RWPE2 (cell line): ENCODE measurements around the gene TACC2.
A peak's percentile ranks its signal among the peaks of the same experiment; 100 is the strongest.

ENCODE experiments used
- ATAC-seq: fragments of 200-7000 bp; cut with Tn5 transposase; 3 replicates; pipeline ENCODE4 v1.9.1; 2021; ENCODE audit warnings: low read depth
- DNase-seq: peaks from one replicate; pipeline ENCODE4 v3.0.0-alpha.2; 2020; ENCODE audit warnings: low spot score
- H3K27ac ChIP-seq: fragments of 450-650 bp; 2 replicates; pipeline ENCODE4 v1.5.1; 2017; ENCODE audit warnings: mild to moderate bottlenecking; ENCODE audit not compliant: poor library complexity, severe bottlenecking
- H3K27me3 ChIP-seq: fragments of 250-450 bp; sonication (Bioruptor Pico); 2 replicates; pipeline ENCODE4 v1.5.1; 2021; ENCODE audit warnings: mild to moderate bottlenecking, moderate library complexity; ENCODE audit not compliant: insufficient read depth, poor library complexity, severe bottlenecking
- H3K36me3 ChIP-seq: fragments of 250-450 bp; sonication (Bioruptor Pico); 2 replicates; pipeline ENCODE4 v1.5.1; 2020; ENCODE audit warnings: low read depth, mild to moderate bottlenecking, moderate library complexity
- H3K4me1 ChIP-seq: fragments of 250-450 bp; sonication (Bioruptor Pico); 2 replicates; pipeline ENCODE4 v1.5.1; 2021; ENCODE audit warnings: mild to moderate bottlenecking, moderate library complexity; ENCODE audit not compliant: insufficient read depth, poor library complexity, severe bottlenecking
- H3K4me3 ChIP-seq: fragments of 250-450 bp; sonication (Bioruptor Pico); 2 replicates; pipeline ENCODE4 v1.5.1; 2021; ENCODE audit warnings: mild to moderate bottlenecking, moderate library complexity; ENCODE audit not compliant: severe bottlenecking
- H3K9me3 ChIP-seq: fragments of 250-450 bp; sonication (Bioruptor Pico); 2 replicates; pipeline ENCODE4 v1.5.1; 2021; ENCODE audit warnings: mild to moderate bottlenecking, moderate library complexity; ENCODE audit not compliant: severe bottlenecking
- TF ChIP-seq, protein P1 (sequence below): fragments of 450-650 bp; IDR thresholded peaks from one replicate; pipeline ENCODE4 v1.5.1; 2017; ENCODE audit warnings: mild to moderate bottlenecking, moderate library complexity; ENCODE audit not compliant: poor library complexity, severe bottlenecking

The TACC2 gene

DNA sequence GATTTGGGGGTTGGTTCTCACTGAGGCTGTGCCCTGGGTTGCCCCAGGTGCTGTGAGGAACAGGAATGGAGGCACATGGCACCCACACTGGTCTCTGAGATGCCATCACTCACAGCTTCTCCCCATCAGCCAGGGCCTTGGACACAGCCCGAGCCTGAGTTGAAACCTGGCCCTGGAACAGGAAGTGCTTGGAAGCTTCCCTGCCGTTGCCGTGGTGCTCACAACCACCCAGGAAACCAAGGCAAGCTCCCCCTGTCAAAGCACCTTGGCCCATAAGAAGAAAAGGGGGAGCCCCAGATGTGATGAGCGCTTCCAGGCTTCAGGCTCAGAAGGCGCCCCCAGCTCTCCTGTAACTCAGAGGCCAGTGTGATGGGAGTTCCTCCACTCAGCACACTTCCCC is 282.1 kb downstream of the TACC2 start, which contains the start of gene BTBD16:
Gene BTBD16, plus strand, starts transcription at position 221 of the 400 bp plus-strand sequence. CDS start 3,786 bp downstream, outside the sequence.
- no peak within 1 kb of the TSS for H3K4me3 ChIP-seq
- peak; percentile 22 for DNase-seq
- no peak for ATAC-seq
- no peaks in the 10 kb centered on the region for H3K36me3 ChIP-seq
- no peak within 1 kb of the TSS for H3K27ac ChIP-seq
- no peaks in the 10 kb centered on the region for H3K9me3 ChIP-seq
- H3K27me3 ChIP-seq: no peaks in the 10 kb centered on the region
- no peaks in the 10 kb centered on the region for H3K4me1 ChIP-seq
- TF ChIP-seq, protein P1, sequence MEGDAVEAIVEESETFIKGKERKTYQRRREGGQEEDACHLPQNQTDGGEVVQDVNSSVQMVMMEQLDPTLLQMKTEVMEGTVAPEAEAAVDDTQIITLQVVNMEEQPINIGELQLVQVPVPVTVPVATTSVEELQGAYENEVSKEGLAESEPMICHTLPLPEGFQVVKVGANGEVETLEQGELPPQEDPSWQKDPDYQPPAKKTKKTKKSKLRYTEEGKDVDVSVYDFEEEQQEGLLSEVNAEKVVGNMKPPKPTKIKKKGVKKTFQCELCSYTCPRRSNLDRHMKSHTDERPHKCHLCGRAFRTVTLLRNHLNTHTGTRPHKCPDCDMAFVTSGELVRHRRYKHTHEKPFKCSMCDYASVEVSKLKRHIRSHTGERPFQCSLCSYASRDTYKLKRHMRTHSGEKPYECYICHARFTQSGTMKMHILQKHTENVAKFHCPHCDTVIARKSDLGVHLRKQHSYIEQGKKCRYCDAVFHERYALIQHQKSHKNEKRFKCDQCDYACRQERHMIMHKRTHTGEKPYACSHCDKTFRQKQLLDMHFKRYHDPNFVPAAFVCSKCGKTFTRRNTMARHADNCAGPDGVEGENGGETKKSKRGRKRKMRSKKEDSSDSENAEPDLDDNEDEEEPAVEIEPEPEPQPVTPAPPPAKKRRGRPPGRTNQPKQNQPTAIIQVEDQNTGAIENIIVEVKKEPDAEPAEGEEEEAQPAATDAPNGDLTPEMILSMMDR: no peak

DNA sequence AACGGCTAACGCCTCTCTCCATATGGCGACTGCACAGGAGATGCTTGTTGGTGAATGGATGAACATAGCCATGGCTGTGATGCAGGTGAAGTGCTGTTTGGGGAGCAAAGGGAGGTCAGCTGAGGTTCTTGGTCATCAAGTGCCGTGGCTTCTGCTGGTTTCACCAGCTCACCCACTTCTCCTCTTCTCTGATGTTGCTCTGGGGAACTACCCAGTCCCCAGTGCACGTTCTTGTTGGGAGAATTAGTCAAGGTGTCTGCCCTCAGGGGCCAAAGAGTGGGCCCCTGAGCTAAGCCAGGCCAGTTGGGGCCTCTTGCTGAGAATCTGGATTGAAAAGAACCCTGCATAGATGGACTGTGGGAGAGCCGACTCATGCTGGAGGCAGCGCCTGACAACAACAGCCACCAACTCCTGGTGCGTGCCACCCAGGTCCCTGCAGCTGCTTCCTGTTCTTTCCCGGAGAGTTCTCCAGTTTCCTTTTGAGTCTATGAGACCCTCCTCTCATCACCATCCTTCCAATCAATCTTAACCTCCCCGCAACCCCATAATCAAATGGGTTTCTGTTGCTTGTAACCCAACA is 285.1 kb downstream of the TACC2 start:
- H3K27ac ChIP-seq: no peak overlapping the region
- H3K27me3 ChIP-seq: no peaks in the 10 kb centered on the region
- H3K36me3 ChIP-seq: no peaks in the 10 kb centered on the region
- ATAC-seq (no peak), DNase-seq (no peak)
- TF ChIP-seq, protein P1: no peak
- no peaks in the 10 kb centered on the region for H3K9me3 ChIP-seq
- peaks cover 3% of the 10 kb centered on the region for H3K4me1 ChIP-seq
- no peak overlapping the region for H3K4me3 ChIP-seq

DNA sequence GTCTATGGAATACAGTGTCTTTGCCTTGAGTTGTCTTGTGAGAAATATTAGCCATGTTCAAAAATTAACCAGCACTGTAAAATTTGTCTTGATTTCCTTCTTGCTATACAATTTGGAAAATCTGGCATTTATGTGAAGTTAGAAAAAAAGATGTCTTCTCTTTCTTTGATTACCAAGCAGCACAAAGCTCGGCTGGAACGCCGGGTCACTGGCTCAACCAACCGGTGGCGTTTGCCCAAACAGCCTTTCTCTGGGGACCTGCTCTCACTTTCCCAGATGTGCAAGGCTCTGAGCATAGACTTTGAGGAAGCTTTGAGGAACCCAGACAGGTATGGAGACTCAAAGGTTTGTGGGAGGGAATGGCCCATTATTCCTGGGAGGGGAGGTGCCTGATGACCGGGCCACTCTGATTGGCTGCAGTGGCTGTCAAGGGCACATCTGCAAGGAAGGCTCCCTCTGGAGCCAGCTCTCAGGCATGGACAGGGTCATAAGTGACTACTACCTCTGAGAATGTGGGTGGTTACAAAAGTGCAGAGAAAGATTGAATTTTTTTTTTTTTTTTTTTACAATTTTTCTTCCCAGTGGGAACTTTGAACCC is 287.7 kb downstream of the TACC2 start:
- Histone ChIP-seq H3K36me3 (no peaks in the 10 kb centered on the region), H3K9me3 (no peaks in the 10 kb centered on the region), H3K27ac (no peak overlapping the region), H3K27me3 (no peaks in the 10 kb centered on the region), H3K4me3 (no peak overlapping the region), H3K4me1 (peaks cover 3% of the 10 kb centered on the region)
- peak; percentile 59 for DNase-seq
- TF ChIP-seq, protein P1: no peak
- peak; percentile 94 for ATAC-seq

DNA sequence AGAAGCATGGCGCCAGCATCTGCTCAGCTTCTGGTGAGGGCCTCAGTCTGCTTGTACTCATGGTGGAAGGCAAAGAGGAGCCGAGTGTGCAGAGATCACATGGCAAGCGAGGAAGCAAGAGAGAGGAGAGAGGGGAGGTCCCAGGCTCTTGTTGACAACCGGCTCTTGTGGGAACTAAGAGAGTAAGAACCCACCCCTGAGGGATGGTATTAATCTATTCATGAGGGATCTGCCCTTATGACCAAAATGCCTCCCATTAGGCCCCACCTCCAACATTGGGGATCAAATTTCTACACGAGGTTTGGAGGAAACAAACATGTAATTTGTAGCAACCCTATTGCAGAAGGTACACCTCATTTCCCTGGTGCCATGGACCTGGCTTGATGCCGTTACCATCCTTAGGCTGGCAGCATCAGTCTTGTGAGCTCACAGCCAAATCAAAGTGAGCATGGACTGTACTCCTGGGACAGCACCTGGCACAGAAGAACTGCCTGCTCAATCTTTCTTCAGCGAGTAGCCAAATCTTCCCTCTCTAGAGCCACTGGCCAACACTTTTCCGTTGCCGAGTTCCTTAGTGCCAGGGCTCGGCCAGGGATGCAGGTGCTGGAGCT is 288.7 kb downstream of the TACC2 start:
- peaks cover 3% of the 10 kb centered on the region for H3K4me1 ChIP-seq
- ATAC-seq (no peak), DNase-seq (peak; percentile 7)
- no peak overlapping the region for H3K4me3 ChIP-seq
- H3K27me3 ChIP-seq: no peaks in the 10 kb centered on the region
- TF ChIP-seq, protein P1: no peak
- no peaks in the 10 kb centered on the region for H3K9me3 ChIP-seq
- H3K27ac ChIP-seq: no peak overlapping the region
- H3K36me3 ChIP-seq: no peaks in the 10 kb centered on the region
